GM19452 (cell line): ENCODE results near the gene MICU1.
"Not testable (repeated sequence)": the region's sequence is repeated elsewhere in the genome, so short reads cannot be mapped to it uniquely, and the experiment has no call there.

ENCODE experiments used
- ATAC-seq: cut with Tn5 transposase; IDR thresholded peaks from one replicate; pipeline ENCODE4 v1.9.1; 2021; ENCODE audit not compliant: unreplicated experiment

Gene MICU1

GRCh38 chr10:72506474-72506873 is 119.4 kb downstream of the MICU1 start:
- no peak for ATAC-seq

GRCh38 chr10:72505435-72505834 is 120.4 kb downstream of the MICU1 start:
- no peak for ATAC-seq

- no peak for ATAC-seq
Observed at GRCh38 chr10:72503694-72504438, 122.0 kb downstream of the MICU1 start.

- no peak for ATAC-seq
Observed at GRCh38 chr10:72503241-72503640, 122.6 kb downstream of the MICU1 start.

GRCh38 chr10:72502581-72502980 is 123.3 kb downstream of the MICU1 start:
- no peak for ATAC-seq

- no peak for ATAC-seq
Observed at GRCh38 chr10:72499701-72500100, 126.2 kb downstream of the MICU1 start.

- ATAC-seq = no peak
Observed at GRCh38 chr10:72490951-72491350, 134.9 kb downstream of the MICU1 start.

- ATAC-seq = no peak
Observed at GRCh38 chr10:72487521-72487920, 138.4 kb downstream of the MICU1 start.

GRCh38 chr10:72487116-72487515 is 138.8 kb downstream of the MICU1 start:
- ATAC-seq = no peak

- ATAC-seq = no peak
Observed at GRCh38 chr10:72485701-72486100, 140.2 kb downstream of the MICU1 start.

- no peak for ATAC-seq
Observed at GRCh38 chr10:72484521-72484920, 141.4 kb downstream of the MICU1 start.

GRCh38 chr10:72483471-72483870 is 142.4 kb downstream of the MICU1 start:
- no peak for ATAC-seq

GRCh38 chr10:72480861-72481260 is 145.0 kb downstream of the MICU1 start:
- ATAC-seq = no peak

- ATAC-seq = no peak
Observed at GRCh38 chr10:72477463-72477862, 148.4 kb downstream of the MICU1 start.

- no peak for ATAC-seq
Observed at GRCh38 chr10:72472306-72472705, 153.6 kb downstream of the MICU1 start.

- ATAC-seq = no peak
Observed at GRCh38 chr10:72470666-72471065, 155.2 kb downstream of the MICU1 start.

GRCh38 chr10:72467064-72467463 is 158.8 kb downstream of the MICU1 start:
- ATAC-seq = not testable (repeated sequence)

- no peak for ATAC-seq
Observed at GRCh38 chr10:72466018-72466417, 159.9 kb downstream of the MICU1 start.

- ATAC-seq = no peak
Observed at GRCh38 chr10:72464438-72464837, 161.4 kb downstream of the MICU1 start.

- ATAC-seq = no peak
Observed at GRCh38 chr10:72462261-72462660, 163.6 kb downstream of the MICU1 start.

GRCh38 chr10:72461085-72461484 is 164.8 kb downstream of the MICU1 start:
- ATAC-seq = no peak

- no peak for ATAC-seq
Observed at GRCh38 chr10:72460284-72460876, 165.5 kb downstream of the MICU1 start.

- ATAC-seq = no peak
Observed at GRCh38 chr10:72459301-72459700, 166.6 kb downstream of the MICU1 start.
